ENCODE data around the gene FILIP1L. TPM values are rescaled to one million over a fixed set of nuclear protein-coding genes. Genes with fewer than 3 reads are reported as not detected.

Gene FILIP1L
- total RNA-seq, 1 donor from 2014 or later = 0.15 TPM

GRCh38 chr3:99863588-99863987 is 250.7 kb downstream of the FILIP1L start:
- H3K4me1 ChIP-seq = peaks cover 29% of the 10 kb centered on the region
- no peak overlapping the region for H3K27ac ChIP-seq
- no peak overlapping the region for H2AFZ ChIP-seq (replicated peaks)
- no peak overlapping the region for H3K4me3 ChIP-seq
- no peaks in the 10 kb centered on the region for H3K9me3 ChIP-seq (ENCODE audit: low read depth)
- H3K79me2 ChIP-seq (ENCODE audit: low read depth) = no peaks in the 10 kb centered on the region
- Mint-ChIP-seq H3K4me3 (no peak overlapping the region), H3K36me3 (peaks cover 9% of the 10 kb centered on the region), H3K9me3 (no peaks in the 10 kb centered on the region), H3K4me1 (peaks cover 19% of the 10 kb centered on the region), H3K27me3 (ENCODE audit: insufficient read depth, low read depth) (peaks cover 2% of the 10 kb centered on the region), H3K27ac (no peak overlapping the region)
- no peak overlapping the region for H3K9ac ChIP-seq
- H3K4me2 ChIP-seq = no peak overlapping the region
- H3F3A ChIP-seq (ENCODE audit: low read depth) = peaks cover 7% of the 10 kb centered on the region
- H3K36me3 ChIP-seq = no peaks in the 10 kb centered on the region
- H3K27me3 ChIP-seq = no peaks in the 10 kb centered on the region
- TF ChIP-seq EZH2 (IDR thresholded peaks at IDR 0.05) (no peak), EZH2phosphoT487 (IDR thresholded peaks at IDR 0.05) (no peak), CTCF (IDR thresholded peaks at IDR 0.05) (no peak)
- no peak for DNase-seq (ENCODE audit: low spot score)
- peaks cover 15% of the 10 kb centered on the region for H4K20me1 ChIP-seq (ENCODE audit: low read depth)

- Mint-ChIP-seq H3K27ac (no peak overlapping the region), H3K4me3 (no peak overlapping the region), H3K4me1 (peaks cover 14% of the 10 kb centered on the region), H3K36me3 (peaks cover 9% of the 10 kb centered on the region), H3K27me3 (ENCODE audit: insufficient read depth, low read depth) (peaks cover 2% of the 10 kb centered on the region), H3K9me3 (no peaks in the 10 kb centered on the region)
- no peak overlapping the region for H3K9ac ChIP-seq
- H3F3A ChIP-seq (ENCODE audit: low read depth) = peaks cover 3% of the 10 kb centered on the region
- no peak for TF ChIP-seq EZH2 (IDR thresholded peaks at IDR 0.05)
- TF ChIP-seq EZH2phosphoT487 (IDR thresholded peaks at IDR 0.05) = no peak
- TF ChIP-seq CTCF (IDR thresholded peaks at IDR 0.05) = no peak
- H2AFZ ChIP-seq (replicated peaks) = no peak overlapping the region
- no peak overlapping the region for H3K27ac ChIP-seq
- no peaks in the 10 kb centered on the region for H3K79me2 ChIP-seq (ENCODE audit: low read depth)
- H4K20me1 ChIP-seq (ENCODE audit: low read depth) = peaks cover 9% of the 10 kb centered on the region
- H3K9me3 ChIP-seq (ENCODE audit: low read depth) = no peaks in the 10 kb centered on the region
- peaks cover 24% of the 10 kb centered on the region for H3K4me1 ChIP-seq
- H3K4me3 ChIP-seq = no peak overlapping the region
- no peak overlapping the region for H3K4me2 ChIP-seq
- no peaks in the 10 kb centered on the region for H3K36me3 ChIP-seq
- no peak for DNase-seq (ENCODE audit: low spot score)
- H3K27me3 ChIP-seq = no peaks in the 10 kb centered on the region
Measured at GRCh38 chr3:99863002-99863401, 251.3 kb downstream of the FILIP1L start.

DNA sequence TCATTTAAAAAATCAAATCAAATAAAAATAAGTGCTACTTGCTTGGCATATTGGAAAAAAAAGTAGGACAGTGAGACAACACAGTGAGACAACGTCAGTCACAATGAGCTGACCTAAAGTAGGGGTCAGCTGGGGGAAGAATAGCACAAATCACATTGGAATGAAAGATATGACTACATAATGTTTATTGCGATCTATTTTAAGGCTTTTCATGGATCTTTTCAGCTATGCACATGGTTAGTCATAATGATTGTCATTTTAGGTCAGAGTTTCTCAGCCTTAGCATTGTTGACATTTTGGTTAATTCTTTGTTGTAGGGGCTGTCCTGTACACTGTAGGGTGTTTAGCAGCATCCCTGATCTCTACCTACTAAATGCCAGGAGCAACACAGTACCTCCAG is 252.1 kb downstream of the FILIP1L start:
- H3K36me3 ChIP-seq = no peaks in the 10 kb centered on the region
- Mint-ChIP-seq H3K36me3 (peaks cover 9% of the 10 kb centered on the region), H3K4me1 (peaks cover 8% of the 10 kb centered on the region), H3K4me3 (no peak overlapping the region), H3K27me3 (ENCODE audit: insufficient read depth, low read depth) (peaks cover 2% of the 10 kb centered on the region), H3K27ac (no peak overlapping the region), H3K9me3 (no peaks in the 10 kb centered on the region)
- H3K4me3 ChIP-seq = no peak overlapping the region
- no peak for DNase-seq (ENCODE audit: low spot score)
- no peaks in the 10 kb centered on the region for H3K79me2 ChIP-seq (ENCODE audit: low read depth)
- no peaks in the 10 kb centered on the region for H3K9me3 ChIP-seq (ENCODE audit: low read depth)
- peaks cover 16% of the 10 kb centered on the region for H3K4me1 ChIP-seq
- no peak overlapping the region for H2AFZ ChIP-seq (replicated peaks)
- H3K4me2 ChIP-seq = no peak overlapping the region
- H3K27ac ChIP-seq = no peak overlapping the region
- no peaks in the 10 kb centered on the region for H3F3A ChIP-seq (ENCODE audit: low read depth)
- peaks cover 2% of the 10 kb centered on the region for H4K20me1 ChIP-seq (ENCODE audit: low read depth)
- TF ChIP-seq EZH2 (IDR thresholded peaks at IDR 0.05) (no peak), EZH2phosphoT487 (IDR thresholded peaks at IDR 0.05) (no peak), CTCF (IDR thresholded peaks at IDR 0.05) (no peak)
- H3K27me3 ChIP-seq = no peaks in the 10 kb centered on the region
- no peak overlapping the region for H3K9ac ChIP-seq
